T-helper 2 cell treated with Interferon-gamma antibody and Interleukin-4, amounts not matched to agents 5 μg/mL and 100 μg/mL, for 36 hours (primary cell): ENCODE measurements around the gene TBC1D7.

Experiments used
- DNase-seq: peaks from one replicate; pipeline ENCODE4 v3.0.0; 2021; ENCODE audit warnings: low spot score
- H3K27ac Mint-ChIP-seq: one replicate; pipeline ENCODE4 v1.8.0; 2021; ENCODE audit warnings: mild to moderate bottlenecking, mixed read lengths
- H3K27me3 Mint-ChIP-seq: one replicate; pipeline ENCODE4 v1.8.0; 2021; ENCODE audit warnings: low read depth, mixed read lengths
- H3K36me3 Mint-ChIP-seq: one replicate; pipeline ENCODE4 v1.8.0; 2021; ENCODE audit warnings: low read depth, mixed read lengths
- H3K4me1 Mint-ChIP-seq: one replicate; pipeline ENCODE4 v1.8.0; 2021; ENCODE audit warnings: low read depth, mixed read lengths
- H3K4me3 Mint-ChIP-seq: one replicate; pipeline ENCODE4 v1.8.0; 2022; ENCODE audit warnings: mild to moderate bottlenecking, moderate library complexity, mixed read lengths
- H3K9me3 Mint-ChIP-seq: one replicate; pipeline ENCODE4 v1.8.0; 2021; ENCODE audit warnings: mixed read lengths

Gene TBC1D7

GRCh38 chr6:13319891-13320564 is 8.3 kb downstream of the TBC1D7 start:
- H3K27me3 Mint-ChIP-seq, result no peaks in the 10 kb centered on the region
- H3K4me1 Mint-ChIP-seq, result no peaks in the 10 kb centered on the region
- no peak overlapping the region for H3K4me3 Mint-ChIP-seq
- no peak for DNase-seq
- H3K27ac Mint-ChIP-seq, result no peak overlapping the region
- no peaks in the 10 kb centered on the region for H3K9me3 Mint-ChIP-seq
- H3K36me3 Mint-ChIP-seq, result peaks cover 54% of the 10 kb centered on the region

- H3K27me3 Mint-ChIP-seq, result no peaks in the 10 kb centered on the region
- H3K27ac Mint-ChIP-seq, result no peak overlapping the region
- no peaks in the 10 kb centered on the region for H3K9me3 Mint-ChIP-seq
- H3K4me3 Mint-ChIP-seq, result no peak overlapping the region
- H3K36me3 Mint-ChIP-seq, result peaks cover 43% of the 10 kb centered on the region
- no peak for DNase-seq
- no peaks in the 10 kb centered on the region for H3K4me1 Mint-ChIP-seq
These were observed 9.5 kb downstream of the TBC1D7 start for GRCh38 chr6:13318821-13319220.

- Mint-ChIP-seq H3K4me1 (no peaks in the 10 kb centered on the region), H3K27me3 (no peaks in the 10 kb centered on the region), H3K4me3 (no peak overlapping the region)
These were observed 12.4 kb downstream of the TBC1D7 start for GRCh38 chr6:13315896-13316295.

GRCh38 chr6:13314806-13315205 is 13.5 kb downstream of the TBC1D7 start:
- no peaks in the 10 kb centered on the region for H3K4me1 Mint-ChIP-seq
- DNase-seq, result no peak
- no peaks in the 10 kb centered on the region for H3K27me3 Mint-ChIP-seq
- peaks cover 37% of the 10 kb centered on the region for H3K36me3 Mint-ChIP-seq
- no peak overlapping the region for H3K4me3 Mint-ChIP-seq
- no peak overlapping the region for H3K27ac Mint-ChIP-seq
- no peaks in the 10 kb centered on the region for H3K9me3 Mint-ChIP-seq

More at GRCh38 chr6:13315896-13316295, 12.4 kb downstream of the TBC1D7 start:
- Mint-ChIP-seq H3K27ac (no peak overlapping the region), H3K36me3 (peaks cover 43% of the 10 kb centered on the region), H3K9me3 (no peaks in the 10 kb centered on the region)
- DNase-seq, result no peak

GRCh38 chr6:13311155-13311554 is 17.2 kb downstream of the TBC1D7 start:
- Mint-ChIP-seq H3K4me3 (no peak overlapping the region), H3K36me3 (peaks cover 32% of the 10 kb centered on the region), H3K4me1 (no peaks in the 10 kb centered on the region), H3K9me3 (no peaks in the 10 kb centered on the region), H3K27ac (no peak overlapping the region), H3K27me3 (no peaks in the 10 kb centered on the region)
- no peak for DNase-seq

- no peaks in the 10 kb centered on the region for H3K27me3 Mint-ChIP-seq
- H3K9me3 Mint-ChIP-seq, result no peaks in the 10 kb centered on the region
- H3K36me3 Mint-ChIP-seq, result peaks cover 39% of the 10 kb centered on the region
- peaks cover 7% of the 10 kb centered on the region for H3K4me1 Mint-ChIP-seq
- no peak for DNase-seq
- H3K27ac Mint-ChIP-seq, result no peak overlapping the region
- no peak overlapping the region for H3K4me3 Mint-ChIP-seq
These were observed 20.0 kb downstream of the TBC1D7 start for GRCh38 chr6:13308332-13308731.

- Mint-ChIP-seq H3K4me1 (peaks cover 15% of the 10 kb centered on the region), H3K36me3 (peaks cover 43% of the 10 kb centered on the region), H3K9me3 (no peaks in the 10 kb centered on the region), H3K4me3 (no peak overlapping the region), H3K27me3 (no peaks in the 10 kb centered on the region), H3K27ac (no peak overlapping the region)
- DNase-seq, result no peak
These were observed 20.8 kb downstream of the TBC1D7 start for GRCh38 chr6:13307508-13307995.

- Mint-ChIP-seq H3K36me3 (peaks cover 34% of the 10 kb centered on the region), H3K4me3 (no peak overlapping the region), H3K9me3 (no peaks in the 10 kb centered on the region), H3K27ac (no peak overlapping the region), H3K4me1 (peaks cover 17% of the 10 kb centered on the region), H3K27me3 (no peaks in the 10 kb centered on the region)
- DNase-seq, result no peak
These were observed 22.5 kb downstream of the TBC1D7 start for GRCh38 chr6:13305791-13306190.

- Mint-ChIP-seq H3K4me1 (peaks cover 17% of the 10 kb centered on the region), H3K9me3 (no peaks in the 10 kb centered on the region), H3K27ac (no peak overlapping the region), H3K4me3 (no peak overlapping the region), H3K27me3 (no peaks in the 10 kb centered on the region), H3K36me3 (peaks cover 37% of the 10 kb centered on the region)
- DNase-seq, result no peak
These were observed 23.0 kb downstream of the TBC1D7 start for GRCh38 chr6:13305288-13305687.

GRCh38 chr6:13304580-13305260 is 23.6 kb downstream of the TBC1D7 start:
- no peak overlapping the region for H3K4me3 Mint-ChIP-seq
- H3K27ac Mint-ChIP-seq, result peak overlapping the region; percentile 35
- H3K27me3 Mint-ChIP-seq, result no peaks in the 10 kb centered on the region
- peaks cover 17% of the 10 kb centered on the region for H3K4me1 Mint-ChIP-seq
- no peaks in the 10 kb centered on the region for H3K9me3 Mint-ChIP-seq
- peaks cover 34% of the 10 kb centered on the region for H3K36me3 Mint-ChIP-seq
- DNase-seq, result no peak

- no peaks in the 10 kb centered on the region for H3K9me3 Mint-ChIP-seq
- H3K4me1 Mint-ChIP-seq, result peaks cover 17% of the 10 kb centered on the region
- peak overlapping the region; percentile 35 for H3K27ac Mint-ChIP-seq
- no peak for DNase-seq
- no peak overlapping the region for H3K4me3 Mint-ChIP-seq
- no peaks in the 10 kb centered on the region for H3K27me3 Mint-ChIP-seq
- peaks cover 32% of the 10 kb centered on the region for H3K36me3 Mint-ChIP-seq
These were observed 24.2 kb downstream of the TBC1D7 start for GRCh38 chr6:13304101-13304500.

GRCh38 chr6:13303668-13304017 is 24.7 kb downstream of the TBC1D7 start:
- no peak for DNase-seq
- Mint-ChIP-seq H3K27ac (peak overlapping the region; percentile 13), H3K4me3 (no peak overlapping the region), H3K9me3 (no peaks in the 10 kb centered on the region), H3K36me3 (peaks cover 32% of the 10 kb centered on the region), H3K27me3 (no peaks in the 10 kb centered on the region), H3K4me1 (peaks cover 17% of the 10 kb centered on the region)

GRCh38 chr6:13302751-13303667 is 25.3 kb downstream of the TBC1D7 start:
- Mint-ChIP-seq H3K4me1 (peaks cover 17% of the 10 kb centered on the region), H3K36me3 (peaks cover 32% of the 10 kb centered on the region), H3K4me3 (peak overlapping the region; percentile 1)

GRCh38 chr6:13302291-13302690 is 26.0 kb downstream of the TBC1D7 start:
- Mint-ChIP-seq H3K4me3 (no peak overlapping the region), H3K36me3 (peaks cover 31% of the 10 kb centered on the region), H3K9me3 (no peaks in the 10 kb centered on the region), H3K27me3 (no peaks in the 10 kb centered on the region), H3K4me1 (peaks cover 17% of the 10 kb centered on the region), H3K27ac (no peak overlapping the region)
- no peak for DNase-seq

More at GRCh38 chr6:13302751-13303667, 25.3 kb downstream of the TBC1D7 start:
- peak; percentile 60 for DNase-seq
- peak overlapping the region; percentile 59 for H3K27ac Mint-ChIP-seq
- H3K9me3 Mint-ChIP-seq, result no peaks in the 10 kb centered on the region
- H3K27me3 Mint-ChIP-seq, result no peaks in the 10 kb centered on the region
